DMS53 (cell line): ENCODE results near the gene PRCP.

Experiments
- DNase-seq: peaks from one replicate; lab custom pipeline; 2025; lab: John Stamatoyannopoulos, UW

Gene PRCP

GRCh38 chr11:82782825-82783374, 117.3 kb downstream of the PRCP start:
- no peak for DNase-seq

GRCh38 chr11:82778776-82779175, 121.5 kb downstream of the PRCP start:
- DNase-seq, result no peak

- no peak for DNase-seq
Measured at GRCh38 chr11:82776377-82776776, 123.9 kb downstream of the PRCP start.

GRCh38 chr11:82775736-82776346, 124.4 kb downstream of the PRCP start:
- DNase-seq, result peak; percentile 89

- DNase-seq, result no peak
Measured at GRCh38 chr11:82775218-82775617, 125.0 kb downstream of the PRCP start.
